IPS-NIHi7 (cell line): ENCODE measurements around the gene UBE3D.
A peak's percentile ranks its signal among the peaks of the same experiment; 100 is the strongest.
"Not testable (repeated sequence)": the region's sequence is repeated elsewhere in the genome, so short reads cannot be mapped to it uniquely, and the experiment has no call there.

Experiments used
- DNase-seq: peaks from one replicate; pipeline ENCODE4 v3.0.0; 2012; ENCODE audit warnings: mixed read lengths; ENCODE audit errors: extremely low spot score

The UBE3D gene

DNA sequence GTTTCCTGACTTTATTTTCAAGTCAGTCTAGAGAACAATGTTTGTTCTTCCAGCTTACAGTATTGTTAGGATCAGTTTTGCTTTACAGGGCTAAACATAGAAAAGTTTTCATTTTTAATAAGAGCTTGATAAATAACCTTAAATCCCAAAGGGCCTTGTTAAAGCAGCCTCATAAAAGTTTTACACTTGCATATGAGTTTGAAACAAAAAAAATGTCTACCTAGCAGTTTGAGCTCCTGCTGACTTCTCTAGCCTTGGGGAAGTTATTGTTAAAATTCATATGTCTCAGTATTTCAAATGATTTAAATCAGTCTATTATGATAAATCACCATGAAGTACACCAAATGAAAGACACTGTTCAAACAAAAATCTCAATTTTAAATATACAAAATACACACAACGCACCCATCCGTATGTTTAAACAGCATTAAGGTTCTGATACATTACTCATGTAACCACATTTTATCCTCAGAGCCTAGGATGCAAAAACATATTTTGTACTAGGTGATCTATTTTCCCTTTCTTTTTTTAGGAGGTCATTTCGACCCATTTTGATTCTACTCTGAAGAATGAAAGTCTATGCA is 87.2 kb downstream of the UBE3D start:
- no peak for DNase-seq

DNA sequence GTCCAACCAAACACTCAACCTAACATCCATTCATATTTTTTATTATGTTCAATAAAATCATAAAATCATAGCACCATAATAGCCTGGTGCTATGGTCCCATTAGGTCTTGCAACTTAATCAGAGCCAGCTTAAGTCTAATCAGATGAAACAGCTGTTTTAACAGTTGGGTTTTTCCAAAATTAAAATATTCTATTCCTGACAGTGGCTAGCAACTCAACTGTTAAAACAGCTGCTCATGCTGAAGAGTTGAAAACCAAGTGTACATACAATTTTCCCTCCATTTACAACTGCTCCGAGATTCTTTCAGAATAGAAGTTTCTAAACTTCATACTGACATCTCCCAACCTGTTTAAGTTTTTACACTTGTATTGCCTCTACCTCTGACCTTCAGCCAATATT is 89.5 kb downstream of the UBE3D start:
- no peak for DNase-seq

DNA sequence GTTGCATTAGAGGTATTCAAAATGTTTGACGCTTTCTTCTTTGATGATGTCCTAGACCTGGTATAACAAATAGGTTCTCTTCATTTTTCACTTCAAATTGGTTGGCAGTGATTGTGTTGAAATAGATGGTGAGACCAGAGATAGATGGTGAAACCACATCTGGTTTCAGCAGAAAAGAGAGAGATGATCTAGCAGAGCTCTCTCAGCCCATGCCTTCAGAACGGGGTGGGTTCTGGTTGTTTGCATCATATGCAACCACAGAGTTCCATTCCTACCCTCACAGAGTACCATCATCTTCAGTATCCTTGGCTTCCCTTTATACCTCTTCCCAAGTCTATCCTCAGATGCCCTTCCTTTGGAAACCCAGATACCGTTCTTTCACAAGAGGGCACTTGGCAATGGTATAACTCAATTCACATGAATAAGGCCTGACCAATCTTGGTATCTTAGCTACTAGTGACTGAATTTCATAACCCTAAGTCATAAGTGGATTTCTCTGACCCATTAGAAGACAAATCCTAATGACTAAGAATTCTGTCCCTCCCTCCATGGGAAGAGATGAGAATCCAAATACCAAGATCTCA is 93.7 kb downstream of the UBE3D start:
- DNase-seq = no peak

DNA sequence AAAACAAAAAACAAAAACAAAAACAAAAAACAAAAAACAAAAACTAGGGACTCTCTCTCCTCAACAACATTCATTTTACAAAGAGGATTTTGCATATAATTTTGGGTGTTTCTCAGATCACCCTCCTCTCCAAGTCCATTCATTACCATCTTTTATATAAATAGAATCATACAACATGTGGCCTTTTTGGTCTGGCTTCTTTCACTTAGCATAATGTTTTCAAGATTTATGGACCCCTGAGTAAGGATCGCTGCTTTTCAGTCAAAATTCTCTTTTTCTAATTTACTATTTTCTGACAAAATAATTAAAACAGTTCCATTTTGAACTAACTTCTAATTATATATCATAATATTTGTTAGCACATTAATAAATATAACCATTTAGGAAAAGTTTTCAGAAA is 94.8 kb downstream of the UBE3D start:
- no peak for DNase-seq

DNA sequence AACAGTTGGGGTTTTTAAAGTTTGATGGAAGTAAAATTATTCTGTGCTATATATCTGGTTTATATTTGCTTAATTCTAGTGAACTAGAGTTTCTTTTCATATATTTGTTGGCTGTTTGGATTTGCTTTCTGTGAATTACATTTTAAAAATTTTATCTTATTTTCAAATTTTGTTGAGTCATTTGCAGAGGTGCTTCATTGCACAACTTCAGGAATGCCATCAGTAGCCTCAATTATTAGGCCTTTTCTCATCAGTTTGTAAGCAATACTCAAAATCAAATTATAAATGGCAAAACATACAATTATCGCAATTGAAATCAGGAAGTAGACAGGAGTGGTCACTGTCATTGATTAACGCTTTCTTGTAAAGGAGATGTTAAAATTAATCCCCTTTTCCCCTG is 96.9 kb downstream of the UBE3D start:
- DNase-seq = no peak

DNA sequence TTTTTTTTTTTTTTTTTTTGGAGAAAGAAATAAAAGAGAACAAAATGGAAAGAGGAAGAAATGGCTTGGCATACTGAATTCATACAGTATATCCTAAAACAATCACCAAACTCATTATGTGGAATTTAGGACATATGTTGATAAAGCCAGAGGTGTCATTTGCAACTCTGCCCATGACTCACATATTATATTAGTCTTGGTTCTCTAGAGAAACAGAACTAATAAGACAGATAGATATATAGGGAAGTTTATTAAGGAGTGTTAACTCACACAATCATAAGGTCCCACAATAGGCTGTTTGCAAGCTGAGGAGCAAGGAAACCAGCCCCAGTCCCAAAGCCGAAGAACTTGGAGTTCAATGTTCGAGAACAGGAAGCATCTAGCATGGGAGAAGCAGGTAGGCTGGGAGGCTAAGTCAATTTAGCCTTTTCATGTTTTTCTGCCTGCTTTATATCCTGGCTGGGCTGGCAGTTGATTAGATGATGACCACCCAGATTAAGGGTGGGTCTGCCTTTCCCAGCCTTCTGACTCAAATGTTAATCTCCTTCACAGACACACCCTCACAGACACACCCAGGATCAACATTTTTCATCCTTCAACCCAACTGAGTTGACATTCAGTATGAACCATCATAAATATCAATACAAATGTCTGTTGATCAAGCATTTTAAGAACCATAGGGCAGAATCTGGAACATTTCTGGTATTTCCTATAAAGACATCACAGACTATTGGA is 102.3 kb downstream of the UBE3D start:
- no peak for DNase-seq

DNA sequence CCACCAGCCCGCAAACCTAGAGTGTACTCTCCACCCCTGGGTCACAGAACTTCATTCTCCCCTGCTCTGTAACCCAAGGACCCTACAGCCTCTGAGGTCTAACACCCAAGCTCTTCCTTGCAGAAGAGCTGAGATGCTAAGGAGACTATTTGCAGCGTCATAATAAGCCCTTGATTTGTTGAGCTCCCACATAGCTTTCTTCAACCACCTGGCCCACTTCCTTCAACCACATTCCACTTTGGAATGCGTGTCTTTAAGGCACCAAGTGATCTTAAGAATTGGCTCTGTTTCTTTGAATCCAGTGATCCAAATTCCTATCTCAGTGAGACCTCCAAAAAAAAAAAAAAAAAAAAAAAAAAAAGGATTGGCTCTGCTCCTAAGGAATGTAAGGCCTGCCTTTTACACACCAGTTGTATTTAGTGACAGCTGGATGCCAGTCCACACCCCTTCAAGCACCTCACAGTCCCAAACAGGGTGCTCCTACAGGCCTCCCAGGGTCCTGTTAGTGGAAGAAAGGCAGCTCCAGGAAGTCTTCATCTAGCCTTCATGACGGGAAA is 106.2 kb downstream of the UBE3D start:
- peak; percentile 22 for DNase-seq

DNA sequence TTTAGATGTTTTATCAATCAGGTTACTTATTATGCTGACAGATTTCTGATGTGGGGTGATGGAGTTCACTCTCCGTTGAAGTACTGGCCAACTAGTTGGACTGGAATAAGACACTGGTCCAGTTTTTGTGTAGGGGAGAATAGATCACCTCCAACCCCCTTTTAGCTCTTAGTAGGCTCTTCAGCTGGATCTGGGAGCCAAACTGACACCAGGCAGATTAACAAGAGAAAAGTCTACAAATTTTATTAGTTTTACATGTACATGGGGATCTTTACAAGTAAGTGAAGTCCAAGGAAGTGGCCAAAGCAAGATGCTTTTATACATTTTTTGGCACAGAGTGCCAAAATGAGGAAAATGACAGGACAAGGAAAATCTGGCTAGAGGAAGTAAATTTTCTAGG is 107.1 kb downstream of the UBE3D start:
- DNase-seq = no peak

DNA sequence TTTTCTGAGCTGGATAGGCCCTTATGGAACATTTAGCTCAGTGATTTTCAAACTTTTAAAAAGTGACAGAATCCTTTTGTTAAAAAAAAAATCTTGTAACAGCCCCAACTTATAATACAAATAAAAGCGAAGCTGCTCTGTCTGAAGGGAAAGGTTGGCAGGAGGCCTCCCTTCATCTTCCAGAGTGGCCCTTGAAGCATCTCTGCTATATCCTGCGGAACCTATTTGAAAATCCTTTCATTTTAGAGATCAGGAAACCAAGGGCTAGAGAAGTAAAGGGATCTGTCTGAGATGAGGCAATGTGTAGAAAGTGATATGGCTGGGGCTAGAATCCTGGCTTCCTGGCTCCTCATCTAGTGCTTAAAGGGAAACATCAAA is 107.8 kb downstream of the UBE3D start:
- no peak for DNase-seq

DNA sequence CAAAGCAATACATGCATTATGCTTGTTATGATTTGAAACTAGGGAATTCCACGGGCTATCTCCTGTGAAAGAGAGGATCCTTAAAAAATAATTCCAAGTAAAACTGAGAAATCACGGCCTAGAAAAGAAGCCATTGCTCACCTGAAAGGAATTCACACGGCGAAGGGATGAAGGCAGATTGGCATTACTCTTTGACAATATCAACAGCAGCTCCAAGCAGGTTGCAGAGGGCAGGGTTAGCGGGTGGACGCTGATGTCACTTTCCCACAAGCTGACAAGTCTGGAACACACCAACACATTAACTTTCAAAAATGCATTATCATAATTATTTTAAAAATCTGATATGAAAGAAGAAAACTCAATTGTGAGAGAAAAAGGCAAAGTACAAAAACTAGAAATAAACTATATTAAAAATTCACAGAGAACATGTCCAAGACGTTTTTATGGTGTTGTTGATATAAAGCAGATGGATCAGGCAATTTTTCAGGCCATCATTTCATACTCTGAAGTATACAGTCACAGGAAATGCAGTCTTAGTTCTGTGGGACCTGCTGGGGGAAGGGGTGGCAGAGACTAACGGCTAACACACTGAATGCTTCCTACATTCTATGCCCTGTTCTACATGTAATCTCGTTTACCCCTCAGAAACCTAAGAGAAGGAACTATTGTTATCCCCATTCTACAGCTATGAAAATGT is 108.3 kb downstream of the UBE3D start:
- no peak for DNase-seq

DNA sequence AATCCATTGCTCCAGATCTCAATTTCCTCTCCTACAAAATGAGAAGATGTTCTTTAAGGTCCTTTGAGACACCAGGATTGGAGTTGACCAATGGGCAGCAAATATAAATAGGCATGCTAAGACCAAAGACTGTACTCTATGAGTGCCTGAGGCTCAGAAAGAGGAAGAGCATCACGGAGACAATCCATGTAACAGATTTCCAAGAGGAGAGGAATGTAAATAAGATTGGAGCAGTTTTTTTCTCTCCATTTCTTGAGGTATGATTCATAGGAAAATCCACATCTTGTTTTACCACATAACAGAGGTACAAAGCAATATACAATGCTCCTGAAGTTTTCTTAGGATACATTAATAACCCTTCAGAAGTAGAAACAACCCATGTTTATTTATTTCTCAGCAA is 109.8 kb downstream of the UBE3D start:
- DNase-seq = no peak

DNA sequence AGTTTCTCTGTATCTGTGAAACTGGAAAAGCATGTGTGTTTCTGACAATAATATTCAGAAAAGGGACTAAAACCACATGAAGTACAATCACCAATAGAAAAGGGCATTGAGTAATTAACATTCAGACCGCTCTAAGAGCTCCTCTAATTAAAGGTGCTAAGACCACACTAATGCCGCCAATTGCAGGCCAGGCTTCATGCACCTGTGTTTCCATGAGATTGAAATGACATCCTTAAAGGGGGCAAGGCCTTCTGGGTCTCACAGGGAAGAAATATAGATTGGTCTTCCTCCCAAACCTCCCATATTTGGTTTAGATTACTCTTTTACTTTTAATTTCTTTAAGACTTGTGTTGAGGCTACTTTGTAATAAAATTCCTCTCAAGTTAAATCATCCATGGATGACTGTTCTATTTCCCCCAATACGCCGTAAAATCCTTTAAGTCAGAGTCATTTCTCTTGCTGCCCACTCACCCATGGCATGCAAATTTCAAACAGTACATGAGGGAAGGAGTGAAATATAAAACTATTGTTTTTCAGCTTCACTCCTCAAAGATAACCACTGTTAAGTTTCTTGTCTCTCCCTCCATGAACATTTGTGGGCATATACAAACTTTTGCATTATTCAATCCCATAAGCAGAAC is 110.6 kb downstream of the UBE3D start:
- no peak for DNase-seq

DNA sequence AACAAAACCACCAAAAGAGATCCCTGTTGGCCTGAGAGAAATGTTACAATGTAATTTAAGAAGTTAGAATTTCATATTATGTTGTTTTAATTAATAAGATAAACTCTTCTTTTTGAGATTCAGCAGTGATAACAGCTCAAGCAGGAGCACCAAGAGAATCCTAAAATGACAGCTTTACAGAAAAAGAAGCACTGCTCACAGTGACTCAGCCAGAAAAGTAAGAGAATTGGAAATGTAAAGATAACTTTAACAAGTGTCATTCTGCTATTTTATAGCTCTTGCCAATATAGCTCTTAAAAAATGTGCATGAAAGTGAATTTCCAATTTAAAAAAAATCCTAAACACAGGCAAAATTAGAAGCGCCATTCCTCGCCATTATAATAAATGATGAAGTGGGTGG is 111.3 kb downstream of the UBE3D start:
- no peak for DNase-seq

DNA sequence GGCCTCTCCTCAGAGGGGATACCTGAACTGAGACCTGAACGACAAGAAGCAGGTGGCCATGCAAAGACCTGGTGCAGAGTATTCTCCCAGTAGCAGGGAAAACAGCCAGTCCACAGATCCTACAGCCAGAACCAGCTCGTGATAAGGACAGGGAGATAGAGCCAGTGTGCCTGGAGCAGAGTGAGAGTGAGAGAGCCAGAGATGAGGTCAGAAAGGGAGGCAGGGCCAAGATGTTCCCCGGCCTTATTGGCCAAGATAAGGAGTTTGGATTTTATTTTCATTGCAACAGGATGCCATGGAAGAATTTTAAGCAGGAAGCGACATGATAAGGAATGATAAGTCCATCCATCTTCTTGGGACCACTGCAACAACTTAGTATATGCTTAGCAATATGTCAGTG is 111.8 kb downstream of the UBE3D start:
- no peak for DNase-seq

DNA sequence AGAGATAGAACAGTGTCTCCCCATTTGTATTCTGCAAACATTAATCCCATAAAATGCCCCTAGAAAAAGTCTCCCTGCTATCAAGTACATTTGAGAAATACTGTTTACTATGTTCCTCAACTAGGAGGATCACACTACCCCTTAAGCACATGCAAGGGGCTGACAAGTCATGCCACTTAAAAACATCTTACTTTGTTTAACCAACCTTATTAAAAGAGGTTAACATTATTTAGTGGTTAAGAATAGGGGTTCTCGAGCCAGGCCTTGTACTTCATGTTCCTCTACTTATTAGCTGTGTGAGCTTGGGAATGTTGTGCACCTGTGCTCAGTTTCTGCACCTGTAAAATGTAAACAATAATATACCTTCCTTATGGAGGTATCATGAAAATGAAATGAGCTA is 113.7 kb downstream of the UBE3D start:
- DNase-seq = no peak

DNA sequence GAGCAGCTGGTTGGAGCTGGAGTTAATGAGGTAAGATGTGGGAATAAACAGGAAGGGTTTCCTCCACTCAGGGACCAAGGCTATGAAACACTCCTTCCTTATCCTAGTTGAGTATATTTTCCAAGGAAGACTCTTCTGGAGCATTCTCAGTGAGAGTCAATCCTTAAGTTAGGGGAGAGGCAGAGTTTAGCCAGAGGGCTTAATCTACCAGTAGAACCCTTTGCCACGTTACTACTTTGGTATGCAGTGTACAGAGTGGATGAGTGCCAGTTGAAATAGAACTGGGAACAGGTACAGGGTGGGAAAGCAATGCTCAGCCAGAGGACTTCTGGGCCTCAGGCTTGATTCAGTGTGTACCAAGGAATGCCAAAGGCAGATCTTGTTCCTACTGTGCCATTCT is 114.3 kb downstream of the UBE3D start:
- DNase-seq = no peak

DNA sequence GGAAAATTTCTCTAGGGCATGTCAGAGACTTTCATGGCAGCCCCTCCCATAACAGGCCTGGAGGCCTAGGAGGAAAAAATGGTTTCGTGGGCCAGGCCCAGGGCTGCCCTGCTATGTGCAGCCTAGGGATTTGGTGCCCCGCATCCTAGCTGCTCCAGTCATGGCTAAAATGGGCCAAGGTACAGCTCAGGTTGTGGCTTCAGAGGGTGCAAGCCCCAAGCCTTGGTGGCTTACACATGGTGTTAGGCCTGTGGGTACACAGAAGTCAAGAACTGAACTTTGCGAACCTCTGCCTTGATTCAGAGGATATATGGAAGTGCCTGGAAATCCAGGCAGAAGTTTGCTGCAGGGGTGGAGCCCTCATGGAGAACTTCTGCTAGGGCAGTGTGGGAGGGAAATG is 134.7 kb downstream of the UBE3D start:
- DNase-seq = not testable (repeated sequence)

DNA sequence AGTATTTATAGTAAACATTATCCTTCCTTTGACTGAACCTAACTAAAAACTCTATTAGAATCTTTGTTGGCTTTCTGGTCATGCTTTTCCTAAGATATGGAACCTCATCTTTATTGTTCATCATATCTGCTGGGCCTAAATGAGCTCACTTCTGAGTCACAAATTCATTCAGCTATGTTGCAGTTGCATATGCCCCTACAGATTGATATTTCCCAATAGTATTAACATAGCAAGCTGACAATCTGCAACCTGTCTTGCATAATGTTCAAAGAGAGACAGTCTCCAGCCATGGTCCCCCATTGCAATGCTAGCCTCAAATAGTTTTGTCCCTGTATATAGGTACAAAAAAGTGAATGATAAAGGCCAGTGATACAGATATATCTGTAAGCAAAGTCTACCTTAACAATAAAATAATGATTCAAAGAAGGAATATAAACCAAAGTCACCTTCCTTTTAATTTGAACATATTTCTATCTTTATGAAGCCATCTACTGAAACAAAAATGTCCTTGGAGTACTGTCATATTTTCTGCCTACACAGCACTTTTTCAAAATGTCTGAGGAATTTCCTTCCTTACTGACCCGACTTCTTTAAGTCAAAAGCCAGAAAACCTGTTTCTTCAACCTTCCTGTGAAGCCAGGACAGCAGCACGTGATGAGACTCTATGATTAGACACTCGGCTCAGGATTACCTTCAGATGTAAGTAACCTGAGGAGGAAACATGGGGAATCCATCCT is 140.7 kb downstream of the UBE3D start:
- no peak for DNase-seq

DNA sequence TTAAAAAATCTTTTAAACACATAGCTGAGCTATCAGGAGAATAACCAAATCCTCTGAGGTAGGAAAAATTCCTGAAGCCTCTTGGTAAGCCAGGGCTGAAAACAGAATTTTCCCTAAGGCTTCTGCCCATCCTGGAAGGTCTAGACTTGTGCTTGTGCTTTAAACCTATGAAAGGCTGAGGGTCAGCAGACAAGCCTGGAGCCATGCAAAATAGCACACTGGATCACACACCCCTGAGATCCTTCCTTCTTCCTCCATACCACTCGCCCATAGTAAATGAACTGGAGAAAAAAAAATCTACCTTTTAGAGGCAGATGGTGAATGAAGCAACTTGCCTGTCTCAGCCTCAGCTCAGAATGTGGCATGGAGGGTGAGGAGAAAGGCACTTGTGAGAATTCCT is 144.4 kb downstream of the UBE3D start:
- no peak for DNase-seq

DNA sequence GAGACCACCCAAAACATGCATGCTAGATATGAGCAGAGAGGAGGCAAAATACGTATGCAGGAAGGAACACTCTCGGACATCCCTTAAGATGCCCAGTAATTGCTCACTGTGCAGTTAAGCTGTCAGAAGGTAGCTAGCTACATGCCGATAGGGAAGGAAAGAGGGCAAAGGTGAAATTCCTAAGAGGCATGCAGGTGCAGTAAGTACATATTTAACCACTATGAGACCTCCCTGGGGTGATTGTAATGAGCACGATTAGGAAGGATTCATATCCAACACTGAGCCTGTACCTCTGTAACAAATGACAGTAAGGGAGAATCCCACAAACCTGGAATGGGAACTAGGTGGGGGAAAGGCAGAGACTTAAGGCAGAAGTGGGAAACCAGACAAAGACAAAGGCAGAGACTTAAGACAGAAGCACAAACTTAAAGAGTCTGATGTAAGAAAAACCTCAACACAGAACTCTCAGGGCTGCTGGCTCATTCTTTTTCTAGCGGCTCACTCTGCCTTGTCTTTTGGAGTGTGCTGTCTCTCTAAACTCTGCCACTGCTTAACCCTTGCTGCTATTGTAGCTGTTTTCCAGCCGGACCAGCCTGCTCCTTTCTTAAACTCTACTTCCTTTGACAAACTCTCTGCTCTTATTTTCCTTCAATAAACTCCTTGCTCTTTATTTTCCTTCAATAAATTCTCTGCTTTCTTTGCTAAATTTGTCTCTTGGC is 148.1 kb downstream of the UBE3D start:
- DNase-seq = no peak

DNA sequence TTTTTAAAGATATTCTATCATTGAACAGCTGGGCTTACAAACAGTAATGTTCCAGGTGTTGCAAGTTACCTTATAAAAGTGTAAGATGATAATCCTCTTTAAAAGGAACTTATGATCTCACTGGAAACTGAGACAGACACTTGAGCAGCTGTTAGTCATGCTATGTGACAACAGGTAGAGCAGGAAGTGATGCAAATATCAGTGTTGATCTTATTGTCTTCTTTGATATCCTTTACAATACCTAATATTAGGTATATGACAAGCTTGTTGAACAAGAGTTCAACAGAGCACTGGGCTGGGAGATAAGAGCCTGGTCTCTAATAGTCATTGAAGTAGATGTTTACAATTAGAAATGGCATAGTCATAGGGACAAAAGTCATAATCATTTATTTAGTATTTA is 150.0 kb downstream of the UBE3D start:
- no peak for DNase-seq
